HT-29 (cell line): ENCODE measurements around the gene SH3BGR. TPM values are rescaled to one million over a fixed set of nuclear protein-coding genes. Genes with fewer than 3 reads are reported as not detected.
A peak's percentile ranks its signal among the peaks of the same experiment; 100 is the strongest.
"Not testable (repeated sequence)": the region's sequence is repeated elsewhere in the genome, so short reads cannot be mapped to it uniquely, and the experiment has no call there.

Experiments used
- DNase-seq: peaks from one replicate; pipeline ENCODE4 v3.0.0-alpha.2; 2015; ENCODE audit warnings: low spot score
- total RNA-seq: library from RNA; depleted of rRNA; stranded (reverse); fragments of >200 nt; shearing (Covaris generic); gene quantifications from 2 replicates; pipeline ENCODE4 v1.2.3, GENCODE V29; 2014; rRNA removed

The SH3BGR gene
- 0.89 TPM in 1 of 2 replicates, not detected in the other for total RNA-seq

GRCh38 chr21:39451332-39452206 is at the start of gene SH3BGR:
Gene SH3BGR (plus strand): TSS chr21:39451970. CDS start chr21:39452097, 127 bp downstream.
- no peak for DNase-seq

GRCh38 chr21:39406065-39406464 is 45.7 kb upstream of the SH3BGR start:
- no peak for DNase-seq

- DNase-seq: not testable (repeated sequence)
Measured at GRCh38 chr21:39419204-39419603, 32.6 kb upstream of the SH3BGR start.

GRCh38 chr21:39422527-39423241 is 29.1 kb upstream of the SH3BGR start:
- peak; percentile 3 for DNase-seq

GRCh38 chr21:39429445-39429844 is 22.3 kb upstream of the SH3BGR start:
- no peak for DNase-seq

- no peak for DNase-seq
Measured at GRCh38 chr21:39430016-39430415, 21.8 kb upstream of the SH3BGR start.

GRCh38 chr21:39430457-39430856 is 21.3 kb upstream of the SH3BGR start:
- no peak for DNase-seq

GRCh38 chr21:39430954-39431353 is 20.8 kb upstream of the SH3BGR start:
- no peak for DNase-seq

GRCh38 chr21:39434950-39435349 is 16.8 kb upstream of the SH3BGR start:
- no peak for DNase-seq

- no peak for DNase-seq
Measured at GRCh38 chr21:39439232-39439631, 12.5 kb upstream of the SH3BGR start.

GRCh38 chr21:39441502-39442475 is 10.0 kb upstream of the SH3BGR start:
- DNase-seq: peak; percentile 10

- peak; percentile 5 for DNase-seq
Measured at GRCh38 chr21:39444421-39445180, 7.2 kb upstream of the SH3BGR start.

GRCh38 chr21:39445321-39446269 is 6.2 kb upstream of the SH3BGR start, which contains the start of gene LCA5L:
Gene LCA5L (minus strand): TSS chr21:39445778. CDS start chr21:39428493, 17,285 bp downstream.
- peak; percentile 82 for DNase-seq

GRCh38 chr21:39447264-39447663 is 4.5 kb upstream of the SH3BGR start:
- no peak for DNase-seq

- no peak for DNase-seq
Measured at GRCh38 chr21:39452207-39452969, 618 bp downstream of the SH3BGR start.

GRCh38 chr21:39452970-39453342 is 1.2 kb downstream of the SH3BGR start:
- no peak for DNase-seq

- no peak for DNase-seq
Measured at GRCh38 chr21:39453571-39454179, 1.9 kb downstream of the SH3BGR start.
